Kidney (tissue), 14 donors: ENCODE measurements around the gene SFI1. TPM values are rescaled to one million over a fixed set of nuclear protein-coding genes. Genes with fewer than 3 reads are reported as not detected.
"Not testable (repeated sequence)": the region's sequence is repeated elsewhere in the genome, so short reads cannot be mapped to it uniquely, and the experiment has no call there.

Source experiments
- DNase-seq, 5 donors: peaks; one replicate each; pipeline ENCODE4 v3.0.0-alpha.2; 2013 to 2020
- FAIRE-seq: peaks from 2 replicates; lab custom pipeline; 2012; peaks lifted over from hg19 to GRCh38; lab: Jason Lieb, UNC
- H3K27ac ChIP-seq, 2 donors: one replicate each; pipeline ENCODE4 v1.7.0; 2013; ENCODE audit warnings: low read depth in 2 of 2, low read length in 2 of 2, inconsistent platforms in 1 of 2
- H3K27me3 ChIP-seq: one replicate; pipeline ENCODE4 v1.7.1; 2013; ENCODE audit warnings: low read length, inconsistent platforms; ENCODE audit not compliant: control insufficient read depth, insufficient read depth
- H3K36me3 ChIP-seq, 3 donors: one replicate each; pipeline versions ENCODE4 v1.7.0 to v1.7.1; 2013; ENCODE audit warnings: low read length in 3 of 3, control low read depth in 1 of 3, inconsistent platforms in 1 of 3; ENCODE audit not compliant: insufficient read depth in 3 of 3, control insufficient read depth in 2 of 3
- H3K4me1 ChIP-seq, 3 donors: one replicate each; pipeline versions ENCODE4 v1.7.0 to v1.7.1; 2013; ENCODE audit warnings: low read length in 3 of 3, inconsistent platforms in 1 of 3, low read depth in 1 of 3; ENCODE audit not compliant: control insufficient read depth in 2 of 3, insufficient read depth in 2 of 3
- H3K4me3 ChIP-seq, 3 donors: one replicate each; pipeline versions ENCODE4 v1.7.0 to v1.8.1; 2013; ENCODE audit warnings: low read length in 3 of 3, control low read depth in 1 of 3, inconsistent platforms in 1 of 3
- H3K9ac ChIP-seq, 3 donors: one replicate each; pipeline versions ENCODE4 v1.7.0 to v1.7.1; 2013; ENCODE audit warnings: low read length in 3 of 3, control low read depth in 1 of 3, inconsistent platforms in 1 of 3
- H3K9me3 ChIP-seq, 3 donors: one replicate each; pipeline versions ENCODE4 v1.7.0 to v1.7.1; 2013; ENCODE audit warnings: low read length in 3 of 3, control low read depth in 1 of 3, inconsistent platforms in 1 of 3; ENCODE audit not compliant: control insufficient read depth in 2 of 3, insufficient read depth in 1 of 3
- intact Hi-C: fragments of 100-400 bp; cut with DNase I; formaldehyde crosslinking; loops from one replicate; pipeline ENCODE4 v1.11.1; 2022
- polyA plus RNA-seq: library from polyadenylated mRNA; stranded (reverse); fragments of 350-450 nt; fragmentation: Illumina TruSeq; extraction: RNeasy Lipid Tissue Mini Kit (QIAGEN cat#74804); gene quantifications from one replicate; pipeline ENCODE4 v1.2.3, GENCODE V29; 2014; ENCODE audit warnings: low read depth, low replicate concordance; ENCODE audit not compliant: insufficient read depth
- total RNA-seq: library from RNA; stranded (reverse); fragmentation: NEBNext Ultra II Directional; extraction: Animal tissue kit (Norgen Biotek cat#: 25700); gene quantifications from one replicate; pipeline ENCODE4 v1.2.1, GENCODE V29; 2021
- TF ChIP-seq, protein P1 (sequence below): IDR thresholded peaks from 3 replicates; pipeline ENCODE4 v1.5.1; 2012; ENCODE audit warnings: mild to moderate bottlenecking, moderate library complexity, borderline replicate concordance; ENCODE audit not compliant: insufficient read depth; ENCODE audit errors: extremely low read depth
- donor health status: control.
- donor health status: control.
- donor health status: control.
- donor health status: control.
- donor health status: control.
- donor health status: DM: yes; HTN: yes; CAD: no.
- donor health status: Normal renal cell carcinoma (clear cell type).

Gene SFI1
- total and polyA plus RNA-seq, 2 donors from 2014 or later: 11.4 to 48.2 TPM

DNA sequence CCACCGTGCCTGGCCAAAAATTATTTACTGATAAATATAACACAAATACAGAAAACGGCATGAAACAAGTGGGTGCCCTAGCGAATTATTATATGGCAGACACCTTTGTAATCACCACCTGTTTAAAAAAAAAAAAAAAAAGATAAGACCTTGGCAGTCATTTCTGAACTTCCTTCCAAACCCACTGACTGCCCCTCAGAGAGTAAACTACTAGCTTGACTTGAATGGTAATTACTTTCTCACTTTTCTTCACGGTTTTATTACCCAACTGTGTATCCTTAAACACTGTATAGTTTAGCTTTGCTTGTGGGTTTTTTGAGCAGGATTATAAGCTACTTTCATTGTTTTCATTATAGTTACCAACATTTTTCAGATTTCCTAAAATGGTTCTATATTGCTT, 23.7 kb downstream of the SFI1 start:
- Histone ChIP-seq H3K9me3 (no peaks in the 10 kb centered on the region), H3K27me3 (no peaks in the 10 kb centered on the region), H3K4me1 (no peaks in the 10 kb centered on the region), H3K9ac (no peak overlapping the region), H3K36me3 (peaks cover 0 to 3% (median 0%) of the 10 kb centered on the region in 3 donors), H3K27ac (no peak overlapping the region), H3K4me3 (no peak overlapping the region)
- FAIRE-seq (no peak), DNase-seq (no peak)
- TF ChIP-seq, protein P1, sequence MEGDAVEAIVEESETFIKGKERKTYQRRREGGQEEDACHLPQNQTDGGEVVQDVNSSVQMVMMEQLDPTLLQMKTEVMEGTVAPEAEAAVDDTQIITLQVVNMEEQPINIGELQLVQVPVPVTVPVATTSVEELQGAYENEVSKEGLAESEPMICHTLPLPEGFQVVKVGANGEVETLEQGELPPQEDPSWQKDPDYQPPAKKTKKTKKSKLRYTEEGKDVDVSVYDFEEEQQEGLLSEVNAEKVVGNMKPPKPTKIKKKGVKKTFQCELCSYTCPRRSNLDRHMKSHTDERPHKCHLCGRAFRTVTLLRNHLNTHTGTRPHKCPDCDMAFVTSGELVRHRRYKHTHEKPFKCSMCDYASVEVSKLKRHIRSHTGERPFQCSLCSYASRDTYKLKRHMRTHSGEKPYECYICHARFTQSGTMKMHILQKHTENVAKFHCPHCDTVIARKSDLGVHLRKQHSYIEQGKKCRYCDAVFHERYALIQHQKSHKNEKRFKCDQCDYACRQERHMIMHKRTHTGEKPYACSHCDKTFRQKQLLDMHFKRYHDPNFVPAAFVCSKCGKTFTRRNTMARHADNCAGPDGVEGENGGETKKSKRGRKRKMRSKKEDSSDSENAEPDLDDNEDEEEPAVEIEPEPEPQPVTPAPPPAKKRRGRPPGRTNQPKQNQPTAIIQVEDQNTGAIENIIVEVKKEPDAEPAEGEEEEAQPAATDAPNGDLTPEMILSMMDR: no peak
- intact Hi-C loops: no loop called here

DNA sequence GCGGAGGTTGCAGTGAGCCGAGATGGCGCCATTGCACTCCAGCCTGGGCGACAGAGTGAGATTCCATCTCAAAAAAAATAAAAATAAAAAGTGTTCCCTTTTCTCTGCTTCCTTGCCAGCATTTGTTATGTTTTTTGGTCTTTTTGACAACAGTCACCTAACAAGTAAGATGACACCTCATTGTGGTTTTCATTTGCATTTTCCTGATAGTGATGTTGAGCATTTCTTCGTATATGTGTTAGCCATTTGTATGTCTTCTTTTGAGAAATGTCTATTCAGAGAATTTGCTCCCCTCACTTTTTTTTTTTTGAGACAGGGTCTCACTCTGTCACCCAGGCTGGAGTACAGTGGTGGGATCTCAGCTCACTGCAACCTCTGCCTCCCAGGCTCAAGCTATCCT, 27.8 kb downstream of the SFI1 start:
- H3K27me3 ChIP-seq, H3K9ac ChIP-seq, FAIRE-seq, DNase-seq, H3K4me3 ChIP-seq, H3K4me1 ChIP-seq, intact Hi-C loops, H3K36me3 ChIP-seq, H3K9me3 ChIP-seq, H3K27ac ChIP-seq: not testable (repeated sequence)

DNA sequence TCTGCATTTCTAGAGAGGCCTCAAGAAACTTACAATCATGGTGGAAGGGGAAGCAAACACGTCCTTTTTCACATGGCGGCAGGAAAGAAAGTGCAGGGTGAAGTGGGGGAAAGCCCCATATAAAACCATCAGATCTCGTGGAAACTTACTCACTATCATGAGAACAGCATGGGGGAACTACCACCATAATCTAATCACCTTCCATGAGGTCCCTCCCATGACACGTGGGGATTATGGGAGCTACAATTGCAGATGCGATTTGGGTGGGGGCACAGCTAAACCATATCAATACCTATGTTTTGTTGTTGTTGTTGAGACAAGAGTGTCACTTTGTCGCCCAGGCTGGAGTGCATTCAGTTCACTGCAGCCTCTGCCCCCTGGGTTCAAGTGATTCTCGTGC, 29.9 kb downstream of the SFI1 start:
- no peak for FAIRE-seq
- intact Hi-C loops: no loop called here

DNA sequence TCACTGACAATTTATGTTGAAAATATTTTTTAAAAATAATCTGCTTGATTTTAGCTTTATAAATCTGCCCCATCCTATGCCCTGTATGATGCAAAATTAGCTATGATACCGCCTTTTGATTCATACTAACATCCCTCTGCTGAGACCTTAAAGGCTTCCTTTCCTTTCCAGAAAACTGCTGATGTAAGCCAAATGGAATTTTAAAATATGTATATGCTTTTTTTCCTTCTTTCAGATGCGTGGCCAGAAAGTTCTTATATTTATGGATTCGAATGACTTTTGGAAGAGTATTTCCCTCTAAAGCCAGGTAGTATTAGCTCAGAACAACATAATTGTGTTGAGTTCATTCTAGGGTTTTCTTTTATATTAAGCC, 34.5 kb downstream of the SFI1 start:
- DNase-seq: peak in 2 of 5 donors; percentile 36 to 47
- Histone ChIP-seq H3K27me3 (no peaks in the 10 kb centered on the region), H3K9ac (no peak overlapping the region), H3K9me3 (no peaks in the 10 kb centered on the region), H3K36me3 (no peaks in the 10 kb centered on the region), H3K4me1 (no peaks in the 10 kb centered on the region), H3K4me3 (no peak overlapping the region), H3K27ac (no peak overlapping the region)
- no peak for FAIRE-seq
- TF ChIP-seq, protein P1: no peak
- intact Hi-C loops: no loop called here

More for the DNA sequence above, 29.9 kb downstream of the SFI1 start:
- no peak overlapping the region for H3K9ac ChIP-seq
- H3K4me1 ChIP-seq: no peaks in the 10 kb centered on the region
- H3K36me3 ChIP-seq: no peaks in the 10 kb centered on the region
- TF ChIP-seq, protein P1: no peak
- H3K27me3 ChIP-seq: no peaks in the 10 kb centered on the region
- H3K9me3 ChIP-seq: no peaks in the 10 kb centered on the region
- H3K27ac ChIP-seq: no peak overlapping the region
- no peak for DNase-seq
- no peak overlapping the region for H3K4me3 ChIP-seq
